WERI-Rb-1 (cell line): ENCODE data around the gene CTIF.

Experiments
- DNase-seq: peaks from one replicate; pipeline ENCODE4 v3.0.0-alpha.2; 2020
- H3K27ac ChIP-seq: fragments of 250-450 bp; sonication (Bioruptor Pico); 2 replicates; pipeline ENCODE4 v1.5.1; 2020; ENCODE audit warnings: mild to moderate bottlenecking, moderate library complexity
- H3K27me3 ChIP-seq: fragments of 250-450 bp; sonication (Bioruptor Pico); 2 replicates; pipeline ENCODE4 v1.5.1; 2021; ENCODE audit warnings: mild to moderate bottlenecking, low read depth, moderate library complexity; ENCODE audit not compliant: insufficient read depth, severe bottlenecking
- H3K36me3 ChIP-seq: fragments of 250-450 bp; sonication (Bioruptor Pico); 2 replicates; pipeline ENCODE4 v1.5.1; 2020; ENCODE audit warnings: mild to moderate bottlenecking, moderate library complexity
- H3K4me3 ChIP-seq: 2 replicates; pipeline ENCODE4 v1.5.1; 2011; ENCODE audit warnings: low read depth, mild to moderate bottlenecking, control low read depth, low read length
- H3K9me3 ChIP-seq: fragments of 250-450 bp; sonication (Bioruptor Pico); 2 replicates; pipeline ENCODE4 v1.5.1; 2021; ENCODE audit warnings: mild to moderate bottlenecking, moderate library complexity; ENCODE audit not compliant: severe bottlenecking
- CTCF ChIP-seq: IDR thresholded peaks from 2 replicates; pipeline ENCODE4 v1.5.1; 2011; ENCODE audit warnings: low read depth, mild to moderate bottlenecking, control low read depth, inconsistent platforms, low read length

CTIF gene

GRCh38 chr18:48695671-48696070, 156.8 kb downstream of the CTIF start:
- no peak for DNase-seq
- no peak for TF ChIP-seq CTCF
- H3K4me3 ChIP-seq: no peak overlapping the region
- no peaks in the 10 kb centered on the region for H3K9me3 ChIP-seq
- 0 out of 2 replicates have a peak, but pooled peaks cover 3% of the 10 kb centered on the region for H3K36me3 ChIP-seq
- no peak overlapping the region for H3K27ac ChIP-seq
- H3K27me3 ChIP-seq: no peaks in the 10 kb centered on the region

- DNase-seq: no peak
- TF ChIP-seq CTCF: no peak
Measured at GRCh38 chr18:48696218-48696617, 157.4 kb downstream of the CTIF start.

DNA sequence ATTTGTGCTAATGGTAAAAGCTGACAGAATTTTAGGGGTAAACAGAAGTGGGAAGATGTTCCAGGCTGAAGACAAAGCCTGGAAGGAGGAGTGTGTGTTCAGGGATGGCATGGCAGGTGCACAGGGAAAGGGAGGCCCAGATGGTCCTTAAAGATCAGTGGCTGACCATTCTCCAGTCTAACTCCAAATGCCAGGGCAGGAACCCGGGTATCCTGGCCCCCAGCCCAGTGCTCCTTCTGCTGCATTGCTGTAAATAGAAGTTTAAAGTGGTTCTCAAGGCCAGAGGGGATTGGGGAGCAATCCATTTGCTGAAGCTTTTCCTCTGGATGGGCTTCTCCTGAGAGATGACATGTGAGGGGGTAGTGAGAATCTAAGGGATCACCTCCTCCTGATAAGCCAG, 158.6 kb downstream of the CTIF start:
- no peaks in the 10 kb centered on the region for H3K27me3 ChIP-seq
- no peaks in the 10 kb centered on the region for H3K9me3 ChIP-seq
- 0 out of 2 replicates have a peak, but pooled peaks cover 3% of the 10 kb centered on the region for H3K36me3 ChIP-seq
- TF ChIP-seq CTCF: no peak
- H3K27ac ChIP-seq: no peak overlapping the region
- no peak for DNase-seq
- no peak overlapping the region for H3K4me3 ChIP-seq

More at GRCh38 chr18:48696218-48696617, 157.4 kb downstream of the CTIF start:
- H3K9me3 ChIP-seq: no peaks in the 10 kb centered on the region
- no peak overlapping the region for H3K4me3 ChIP-seq
- 0 out of 2 replicates have a peak, but pooled peaks cover 3% of the 10 kb centered on the region for H3K36me3 ChIP-seq
- no peak overlapping the region for H3K27ac ChIP-seq
- no peaks in the 10 kb centered on the region for H3K27me3 ChIP-seq

DNA sequence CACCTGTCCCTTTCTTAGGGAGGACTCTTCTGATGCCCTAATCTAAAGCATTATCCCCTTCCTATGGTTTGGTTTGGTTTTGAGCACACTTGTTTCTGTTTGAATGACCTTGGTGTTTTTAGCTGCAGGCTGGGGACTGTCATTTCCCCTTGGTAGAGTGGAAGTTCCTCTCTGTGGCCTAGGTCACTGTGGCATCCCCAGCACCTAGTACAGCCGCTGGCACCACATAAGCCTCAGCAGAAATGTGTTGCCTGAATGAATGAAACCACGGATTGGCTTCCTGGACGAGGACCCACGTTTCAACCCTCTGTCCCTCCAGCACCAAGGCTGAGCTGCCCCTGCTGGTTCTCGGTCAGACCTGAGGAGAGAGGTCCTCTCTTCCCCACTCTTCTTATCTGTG, 159.9 kb downstream of the CTIF start:
- H3K36me3 ChIP-seq: 0 out of 2 replicates have a peak, but pooled peaks cover 3% of the 10 kb centered on the region
- H3K4me3 ChIP-seq: no peak overlapping the region
- TF ChIP-seq CTCF: no peak
- H3K27me3 ChIP-seq: no peaks in the 10 kb centered on the region
- no peaks in the 10 kb centered on the region for H3K9me3 ChIP-seq
- no peak for DNase-seq
- no peak overlapping the region for H3K27ac ChIP-seq

DNA sequence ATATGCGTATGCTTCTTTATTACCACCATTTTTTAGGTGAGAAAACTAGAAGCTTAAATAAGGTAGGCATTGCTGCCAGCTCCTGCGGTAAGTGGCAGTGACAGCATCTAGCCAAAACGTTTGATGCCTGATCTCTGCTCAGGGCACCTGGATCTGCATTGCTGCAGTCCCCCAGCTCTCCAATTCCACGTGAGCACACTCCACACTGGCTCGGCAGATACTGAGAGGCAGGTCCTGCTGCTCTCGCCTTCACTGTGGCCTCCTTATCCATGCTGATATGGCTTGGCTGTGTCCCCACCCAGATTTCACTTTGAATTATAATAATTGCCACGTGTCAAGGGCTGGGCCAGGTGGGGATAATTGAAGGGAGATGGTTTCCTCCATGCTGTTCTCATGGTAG, 160.9 kb downstream of the CTIF start:
- no peak overlapping the region for H3K4me3 ChIP-seq
- 0 out of 2 replicates have a peak, but pooled peaks cover 3% of the 10 kb centered on the region for H3K36me3 ChIP-seq
- no peak for DNase-seq
- no peak overlapping the region for H3K27ac ChIP-seq
- H3K27me3 ChIP-seq: no peaks in the 10 kb centered on the region
- H3K9me3 ChIP-seq: no peaks in the 10 kb centered on the region
- TF ChIP-seq CTCF: no peak

DNA sequence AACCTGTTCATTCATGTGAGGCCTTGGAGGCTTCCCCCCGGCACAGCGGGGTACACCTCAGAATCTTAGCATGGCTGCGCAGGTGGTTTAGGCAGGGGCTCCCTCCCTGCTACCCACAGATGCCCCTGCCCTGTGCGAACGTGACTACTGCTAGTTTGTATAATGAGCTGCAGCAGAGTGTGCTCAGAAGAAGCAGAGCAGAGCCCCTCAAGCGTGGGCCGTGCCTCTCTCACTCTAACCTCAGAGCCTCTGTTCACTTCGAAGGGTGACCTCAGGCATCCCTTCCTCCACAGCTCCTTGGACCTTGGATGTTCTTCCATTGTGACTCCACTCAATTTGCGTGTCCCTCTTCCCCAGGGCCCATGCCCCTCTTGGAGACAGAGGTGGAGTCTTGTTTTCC, 161.6 kb downstream of the CTIF start:
- Histone ChIP-seq H3K4me3 (no peak overlapping the region), H3K36me3 (peaks cover 6% of the 10 kb centered on the region; the same call in 1 of the 2 replicates), H3K27me3 (no peaks in the 10 kb centered on the region), H3K27ac (no peak overlapping the region), H3K9me3 (no peaks in the 10 kb centered on the region)
- TF ChIP-seq CTCF: no peak
- no peak for DNase-seq
